ENCODE data around the gene PCDHA12.
"Not testable (repeated sequence)": the region's sequence is repeated elsewhere in the genome, so short reads cannot be mapped to it uniquely, and the experiment has no call there.

Gene PCDHA12

DNA sequence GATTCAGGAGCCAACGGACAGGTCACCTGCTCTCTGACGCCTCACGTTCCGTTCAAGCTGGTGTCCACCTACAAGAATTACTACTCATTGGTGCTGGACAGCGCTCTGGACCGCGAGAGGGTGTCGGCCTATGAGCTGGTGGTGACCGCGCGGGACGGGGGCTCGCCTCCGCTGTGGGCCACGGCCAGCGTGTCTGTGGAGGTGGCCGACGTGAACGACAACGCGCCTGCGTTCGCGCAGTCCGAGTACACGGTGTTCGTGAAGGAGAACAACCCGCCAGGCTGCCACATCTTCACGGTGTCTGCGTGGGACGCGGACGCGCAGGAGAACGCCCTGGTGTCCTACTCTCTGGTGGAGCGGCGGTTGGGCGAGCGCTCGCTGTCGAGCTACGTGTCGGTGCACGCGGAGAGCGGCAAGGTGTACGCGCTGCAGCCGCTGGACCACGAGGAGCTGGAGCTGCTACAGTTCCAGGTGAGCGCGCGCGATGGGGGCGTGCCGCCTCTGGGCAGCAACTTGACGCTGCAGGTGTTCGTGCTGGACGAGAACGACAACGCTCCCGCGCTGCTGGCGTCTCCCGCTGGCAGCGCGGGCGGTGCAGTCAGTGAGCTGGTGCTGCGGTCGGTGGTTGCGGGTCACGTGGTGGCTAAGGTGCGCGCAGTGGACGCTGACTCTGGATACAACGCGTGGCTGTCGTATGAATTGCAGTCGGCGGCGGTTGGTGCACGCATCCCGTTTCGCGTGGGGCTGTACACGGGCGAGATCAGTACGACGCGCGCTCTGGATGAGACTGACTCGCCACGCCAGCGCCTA lies 17.7 kb upstream of the PCDHA12 start:
- no peak for DNase-seq (ENCODE audit: extremely low read depth in 1 of 2, low read depth in 1 of 2)

DNA sequence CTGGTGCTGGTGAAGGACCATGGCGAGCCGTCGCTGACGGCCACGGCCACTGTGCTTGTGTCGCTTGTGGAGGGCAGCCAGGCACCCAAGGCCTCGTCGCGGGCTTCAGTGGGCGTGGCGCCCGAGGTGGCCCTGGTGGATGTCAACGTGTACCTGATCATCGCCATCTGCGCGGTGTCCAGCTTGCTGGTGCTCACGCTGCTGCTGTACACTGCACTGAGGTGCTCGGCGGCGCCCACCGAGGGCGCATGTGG lies 17.2 kb upstream of the PCDHA12 start:
- no peak for DNase-seq (ENCODE audit: extremely low read depth in 1 of 2, low read depth in 1 of 2)

DNA sequence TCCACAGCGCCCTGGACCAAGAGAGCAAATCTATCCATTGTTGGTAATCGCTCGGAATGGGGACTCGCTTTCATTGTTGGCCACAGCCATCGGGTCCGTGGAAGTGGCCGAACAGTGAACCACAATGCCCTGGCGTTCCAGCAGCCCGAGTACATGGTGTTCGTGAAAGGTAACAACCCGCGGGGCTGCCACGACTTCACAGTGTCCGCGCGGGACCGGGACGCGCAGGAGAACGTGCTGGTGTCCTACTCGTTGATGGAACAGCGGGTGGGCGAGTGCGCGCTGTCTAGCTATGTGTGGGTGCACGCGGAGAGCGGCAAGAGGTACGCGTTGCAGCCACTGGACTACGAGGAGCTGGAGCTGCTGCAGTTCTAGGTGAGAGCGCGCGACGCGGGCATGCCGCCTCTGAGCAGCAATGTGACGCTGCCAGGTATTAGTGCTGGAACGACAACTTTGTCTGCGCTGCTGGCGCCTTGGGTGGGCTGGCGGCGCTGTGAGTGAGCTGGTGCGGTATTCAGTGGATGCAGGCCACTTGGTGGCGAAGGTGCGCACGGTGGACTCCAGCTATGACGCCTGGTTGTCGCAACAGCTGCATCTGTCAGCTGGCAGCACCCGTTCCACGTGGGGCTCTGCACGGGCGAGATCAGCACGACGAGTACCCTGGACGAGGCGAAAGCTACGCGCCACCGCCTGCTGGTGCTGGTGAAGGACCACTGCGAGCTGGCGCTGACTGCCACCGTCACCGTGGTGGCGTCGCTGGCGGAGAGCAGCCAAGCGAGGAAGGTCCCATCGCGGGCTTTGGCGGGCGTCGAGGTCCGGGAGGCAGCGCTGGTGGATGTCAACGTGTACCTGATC lies 12.4 kb upstream of the PCDHA12 start:
- no peak for DNase-seq (ENCODE audit: extremely low read depth in 1 of 2, low read depth in 1 of 2)

DNA sequence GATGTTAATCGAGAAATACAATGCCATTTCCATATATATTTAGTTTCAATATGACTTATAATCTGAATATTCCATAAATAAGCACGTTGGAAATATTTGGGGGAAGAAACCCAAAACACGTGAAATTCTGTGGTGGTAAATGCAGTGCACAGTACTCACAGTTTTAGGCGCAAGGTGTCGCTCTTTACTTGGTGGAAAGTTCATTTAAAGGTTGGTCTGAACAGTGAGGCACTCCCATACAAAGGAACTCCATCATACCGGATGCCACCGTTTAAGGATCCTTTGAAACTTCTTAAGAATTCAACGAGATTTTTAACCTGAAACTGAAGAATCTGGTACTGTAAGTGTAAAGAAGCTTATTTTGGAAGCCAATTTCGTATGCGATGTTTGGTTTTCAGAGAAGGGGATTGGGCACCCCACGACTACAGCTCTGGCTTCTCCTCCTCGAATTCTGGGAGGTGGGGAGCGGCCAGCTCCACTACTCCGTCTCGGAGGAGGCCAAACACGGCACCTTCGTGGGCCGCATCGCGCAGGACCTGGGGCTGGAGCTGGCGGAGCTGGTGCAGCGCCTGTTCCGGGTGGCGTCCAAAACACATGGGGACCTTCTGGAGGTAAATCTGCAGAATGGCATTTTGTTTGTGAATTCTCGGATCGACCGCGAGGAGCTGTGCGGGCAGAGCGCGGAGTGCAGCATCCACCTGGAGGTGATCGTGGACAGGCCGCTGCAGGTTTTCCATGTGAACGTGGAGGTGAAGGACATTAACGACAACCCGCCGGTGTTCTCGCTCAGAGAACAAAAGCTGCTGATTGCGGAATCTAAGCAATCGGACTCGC lies 6.2 kb upstream of the PCDHA12 start, which contains the start of gene PCDHA11:
Gene PCDHA11, plus strand, starts transcription at position 237 of the 834 bp plus-strand sequence. Its CDS starts 147 bp downstream, at position 384.
- no peak for DNase-seq (ENCODE audit: extremely low read depth in 1 of 2, low read depth in 1 of 2)

DNA sequence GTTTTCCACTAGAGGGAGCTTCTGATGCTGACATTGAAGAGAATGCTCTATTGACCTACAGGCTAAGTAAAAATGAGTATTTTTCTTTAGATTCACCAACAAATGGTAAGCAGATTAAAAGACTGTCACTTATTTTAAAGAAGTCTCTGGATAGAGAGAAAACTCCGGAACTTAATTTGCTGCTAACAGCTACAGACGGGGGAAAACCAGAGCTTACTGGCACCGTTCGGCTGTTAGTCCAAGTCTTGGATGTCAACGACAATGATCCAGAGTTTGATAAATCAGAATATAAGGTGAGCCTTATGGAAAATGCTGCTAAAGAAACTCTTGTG lies 5.6 kb upstream of the PCDHA12 start:
- DNase-seq (ENCODE audit: extremely low read depth in 1 of 2, low read depth in 1 of 2): no peak

DNA sequence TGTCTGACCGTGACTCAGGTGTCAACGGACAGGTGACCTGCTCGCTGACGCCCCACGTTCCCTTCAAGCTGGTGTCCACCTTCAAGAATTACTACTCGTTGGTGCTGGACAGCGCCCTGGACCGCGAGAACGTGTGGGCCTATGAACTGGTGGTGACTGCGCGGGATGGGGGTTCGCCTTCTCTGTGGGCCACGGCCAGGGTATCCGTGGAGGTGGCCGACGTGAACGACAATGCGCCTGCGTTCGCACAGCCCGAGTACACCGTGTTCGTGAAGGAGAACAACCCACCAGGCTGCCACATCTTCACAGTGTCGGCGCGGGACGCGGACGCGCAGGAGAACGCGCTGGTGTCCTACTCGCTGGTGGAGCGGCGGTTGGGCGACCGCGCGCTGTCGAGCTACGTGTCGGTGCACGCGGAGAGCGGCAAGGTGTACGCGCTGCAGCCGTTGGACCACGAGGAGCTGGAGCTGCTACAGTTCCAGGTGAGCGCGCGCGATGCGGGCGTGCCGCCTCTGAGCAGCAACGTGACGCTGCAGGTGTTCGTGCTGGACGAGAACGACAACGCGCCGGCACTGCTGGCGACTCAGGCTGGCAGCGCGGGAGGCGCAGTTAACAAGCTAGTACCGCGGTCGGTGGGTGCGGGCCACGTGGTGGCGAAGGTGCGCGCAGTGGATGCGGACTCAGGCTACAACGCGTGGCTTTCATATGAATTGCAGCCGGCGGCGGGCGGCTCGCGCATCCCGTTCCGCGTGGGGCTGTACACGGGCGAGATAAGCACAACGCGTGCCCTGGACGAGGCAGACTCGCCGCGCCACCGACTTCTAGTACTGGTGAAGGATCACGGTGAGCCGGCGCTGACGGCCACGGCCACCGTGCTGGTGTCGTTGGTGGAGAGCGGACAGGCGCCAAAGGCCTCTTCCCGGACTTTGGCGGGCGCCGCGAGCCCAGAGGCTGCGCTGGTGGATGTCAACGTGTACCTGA lies 4.6 kb upstream of the PCDHA12 start:
- no peak for DNase-seq (ENCODE audit: extremely low read depth in 1 of 2, low read depth in 1 of 2)

DNA sequence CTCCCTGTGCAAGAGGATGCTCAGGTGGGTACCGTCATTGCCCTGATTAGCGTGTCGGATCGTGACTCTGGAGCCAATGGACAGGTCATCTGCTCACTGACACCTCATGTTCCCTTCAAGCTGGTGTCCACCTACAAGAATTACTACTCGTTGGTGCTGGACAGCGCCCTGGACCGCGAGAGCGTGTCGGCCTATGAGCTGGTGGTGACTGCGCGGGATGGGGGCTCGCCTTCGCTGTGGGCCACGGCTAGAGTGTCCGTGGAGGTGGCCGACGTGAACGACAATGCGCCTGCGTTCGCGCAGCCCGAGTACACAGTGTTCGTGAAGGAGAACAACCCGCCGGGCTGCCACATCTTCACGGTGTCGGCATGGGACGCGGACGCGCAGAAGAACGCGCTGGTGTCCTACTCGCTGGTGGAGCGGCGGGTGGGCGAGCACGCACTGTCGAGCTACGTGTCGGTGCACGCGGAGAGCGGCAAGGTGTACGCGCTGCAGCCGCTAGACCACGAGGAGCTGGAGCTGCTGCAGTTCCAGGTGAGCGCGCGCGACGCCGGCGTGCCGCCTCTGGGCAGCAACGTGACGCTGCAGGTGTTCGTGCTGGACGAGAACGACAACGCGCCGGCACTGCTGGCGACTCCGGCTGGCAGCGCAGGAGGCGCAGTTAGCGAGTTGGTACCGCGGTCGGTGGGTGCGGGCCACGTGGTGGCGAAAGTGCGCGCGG lies 1.6 kb downstream of the PCDHA12 start:
- DNase-seq (ENCODE audit: extremely low read depth in 1 of 2, low read depth in 1 of 2): not testable (repeated sequence)

DNA sequence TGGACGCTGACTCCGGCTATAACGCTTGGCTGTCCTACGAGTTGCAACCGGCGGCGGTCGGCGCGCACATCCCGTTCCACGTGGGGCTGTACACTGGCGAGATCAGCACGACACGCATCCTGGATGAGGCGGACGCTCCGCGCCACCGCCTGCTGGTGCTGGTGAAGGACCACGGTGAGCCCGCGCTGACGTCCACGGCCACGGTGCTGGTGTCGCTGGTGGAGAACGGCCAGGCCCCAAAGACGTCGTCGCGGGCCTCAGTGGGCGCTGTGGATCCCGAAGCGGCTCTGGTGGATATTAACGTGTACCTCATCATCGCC lies 2.1 kb downstream of the PCDHA12 start:
- DNase-seq (ENCODE audit: extremely low read depth in 1 of 2, low read depth in 1 of 2): no peak

DNA sequence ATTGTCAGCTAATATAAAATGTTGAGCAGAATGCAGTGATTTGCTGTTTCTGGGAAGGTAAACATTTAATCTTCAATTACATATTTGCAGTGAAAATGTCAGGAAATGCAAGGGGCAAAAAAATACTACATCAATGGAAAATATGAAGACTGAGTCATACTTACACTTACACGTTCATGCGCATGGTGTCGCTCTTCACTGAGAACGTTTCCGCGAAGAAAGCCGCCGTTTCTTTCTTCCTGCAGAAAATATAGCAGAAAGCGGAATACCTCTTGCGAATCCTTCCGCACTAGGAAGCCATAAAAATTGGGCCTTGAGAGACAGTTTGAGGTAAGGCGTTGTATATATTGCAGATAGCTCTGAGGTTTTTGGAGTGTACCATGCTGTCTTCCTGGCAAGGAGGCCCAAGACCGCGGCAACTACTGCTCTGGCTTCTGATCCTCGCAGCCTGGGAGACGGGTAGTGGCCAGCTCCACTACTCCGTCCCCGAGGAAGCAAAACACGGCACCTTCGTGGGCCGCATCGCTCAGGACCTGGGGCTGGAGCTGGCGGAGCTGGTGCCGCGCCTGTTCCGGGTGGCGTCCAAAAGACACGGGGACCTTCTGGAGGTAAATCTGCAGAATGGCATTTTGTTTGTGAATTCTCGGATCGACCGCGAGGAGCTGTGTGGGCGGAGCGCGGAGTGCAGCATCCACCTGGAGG lies 6.9 kb downstream of the PCDHA12 start, which contains the start of gene PCDHA13:
Gene PCDHA13, plus strand, starts transcription at position 236 of the 702 bp plus-strand sequence. Its CDS starts 145 bp downstream, at position 381.
- no peak for DNase-seq (ENCODE audit: extremely low read depth in 1 of 2, low read depth in 1 of 2)

DNA sequence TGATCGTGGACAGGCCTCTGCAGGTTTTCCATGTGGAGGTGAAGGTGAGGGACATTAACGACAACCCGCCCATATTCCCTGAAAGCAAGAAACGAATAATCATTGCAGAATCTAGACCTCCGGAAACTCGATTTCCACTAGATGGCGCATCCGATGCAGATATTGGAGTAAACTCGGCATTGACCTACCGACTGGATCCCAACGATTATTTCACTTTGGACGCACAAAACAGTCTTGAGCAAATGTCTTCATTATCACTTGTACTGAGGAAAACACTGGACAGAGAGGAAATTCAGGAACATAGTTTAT lies 7.4 kb downstream of the PCDHA12 start:
- no peak for DNase-seq (ENCODE audit: extremely low read depth in 1 of 2, low read depth in 1 of 2)

DNA sequence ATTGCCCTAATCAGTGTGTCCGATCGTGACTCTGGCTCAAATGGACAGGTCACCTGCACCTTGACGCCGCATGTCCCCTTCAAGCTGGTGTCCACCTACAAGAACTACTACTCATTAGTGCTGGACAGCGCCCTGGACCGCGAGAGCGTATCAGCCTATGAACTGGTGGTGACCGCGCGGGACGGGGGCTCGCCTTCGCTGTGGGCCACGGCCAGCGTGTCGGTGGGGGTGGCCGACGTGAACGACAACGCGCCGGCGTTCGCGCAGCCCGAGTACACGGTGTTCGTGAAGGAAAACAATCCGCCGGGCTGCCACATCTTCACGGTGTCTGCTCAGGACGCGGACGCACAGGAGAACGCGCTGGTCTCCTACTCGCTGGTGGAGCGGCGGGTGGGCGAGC lies 8.3 kb downstream of the PCDHA12 start:
- no peak for DNase-seq (ENCODE audit: extremely low read depth in 1 of 2, low read depth in 1 of 2)

DNA sequence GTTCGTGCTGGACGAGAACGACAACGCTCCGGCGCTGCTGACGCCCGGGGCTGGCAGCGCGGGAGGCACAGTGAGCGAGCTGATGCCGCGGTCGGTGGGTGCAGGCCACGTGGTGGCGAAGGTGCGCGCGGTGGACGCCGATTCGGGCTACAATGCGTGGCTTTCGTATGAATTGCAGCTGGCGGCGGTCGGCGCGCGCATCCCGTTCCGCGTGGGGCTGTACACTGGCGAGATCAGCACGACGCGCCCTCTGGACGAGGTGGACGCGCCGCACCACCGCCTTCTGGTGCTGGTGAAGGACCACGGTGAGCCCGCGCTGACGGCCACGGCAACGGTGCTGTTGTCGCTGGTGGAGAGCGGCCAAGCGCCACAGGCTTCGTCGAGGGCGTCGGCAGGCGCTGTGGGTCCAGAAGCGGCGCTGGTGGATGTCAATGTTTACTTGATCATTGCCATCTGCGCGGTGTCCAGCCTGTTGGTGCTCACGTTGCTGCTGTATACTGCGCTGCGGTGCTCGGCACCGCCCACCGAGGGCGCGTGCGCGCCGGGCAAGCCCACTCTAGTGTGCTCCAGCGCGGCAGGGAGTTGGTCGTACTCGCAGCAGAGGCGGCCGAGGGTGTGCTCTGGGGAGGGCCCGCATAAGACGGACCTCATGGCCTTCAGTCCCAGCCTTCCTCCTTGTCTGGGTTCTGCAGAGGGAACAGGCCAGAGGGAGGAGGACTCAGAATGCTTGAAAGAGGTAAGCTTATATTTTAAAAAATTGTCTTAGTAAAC lies 9.0 kb downstream of the PCDHA12 start:
- DNase-seq (ENCODE audit: extremely low read depth in 1 of 2, low read depth in 1 of 2): no peak

DNA sequence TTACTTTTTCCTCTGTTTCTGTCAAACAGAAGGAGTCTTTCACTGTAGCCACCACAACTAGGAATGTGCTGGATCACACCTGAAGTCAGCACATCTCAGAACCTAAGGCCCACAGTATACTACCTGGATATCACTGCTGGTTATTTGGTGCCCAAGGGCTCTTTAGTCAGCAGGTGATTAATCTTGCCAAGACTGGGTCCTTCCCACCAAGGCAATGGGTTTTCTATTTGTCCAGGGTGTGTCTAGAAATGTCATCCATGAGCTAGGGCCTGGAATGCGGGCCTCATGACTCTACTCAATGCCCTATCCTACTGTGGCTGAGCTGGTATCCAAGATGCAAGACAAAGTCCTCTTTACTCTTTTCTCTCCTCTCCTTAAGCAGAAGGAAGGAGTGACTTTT lies 41.2 kb downstream of the PCDHA12 start:
- no peak for DNase-seq (ENCODE audit: extremely low read depth in 1 of 2, low read depth in 1 of 2)

DNA sequence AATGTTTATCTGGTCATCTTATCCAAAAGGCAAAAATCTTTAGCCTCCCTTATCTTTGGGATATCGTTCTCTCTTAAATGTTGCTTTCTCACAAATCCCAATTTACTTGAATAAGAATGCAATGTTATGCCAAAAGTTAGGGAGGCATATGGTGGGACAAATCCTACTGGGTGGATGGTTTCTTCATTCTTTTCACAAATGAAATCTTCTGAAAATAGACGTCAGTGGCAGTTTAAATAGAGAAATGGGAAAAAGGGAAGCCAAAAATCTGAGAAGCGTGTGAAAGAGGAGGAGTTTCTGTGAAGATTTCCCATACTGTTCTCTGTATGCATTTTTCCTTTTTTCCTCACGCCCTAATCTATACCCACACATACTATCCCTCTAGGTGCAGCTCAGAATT lies 48.5 kb downstream of the PCDHA12 start:
- DNase-seq (ENCODE audit: extremely low read depth in 1 of 2, low read depth in 1 of 2): no peak

DNA sequence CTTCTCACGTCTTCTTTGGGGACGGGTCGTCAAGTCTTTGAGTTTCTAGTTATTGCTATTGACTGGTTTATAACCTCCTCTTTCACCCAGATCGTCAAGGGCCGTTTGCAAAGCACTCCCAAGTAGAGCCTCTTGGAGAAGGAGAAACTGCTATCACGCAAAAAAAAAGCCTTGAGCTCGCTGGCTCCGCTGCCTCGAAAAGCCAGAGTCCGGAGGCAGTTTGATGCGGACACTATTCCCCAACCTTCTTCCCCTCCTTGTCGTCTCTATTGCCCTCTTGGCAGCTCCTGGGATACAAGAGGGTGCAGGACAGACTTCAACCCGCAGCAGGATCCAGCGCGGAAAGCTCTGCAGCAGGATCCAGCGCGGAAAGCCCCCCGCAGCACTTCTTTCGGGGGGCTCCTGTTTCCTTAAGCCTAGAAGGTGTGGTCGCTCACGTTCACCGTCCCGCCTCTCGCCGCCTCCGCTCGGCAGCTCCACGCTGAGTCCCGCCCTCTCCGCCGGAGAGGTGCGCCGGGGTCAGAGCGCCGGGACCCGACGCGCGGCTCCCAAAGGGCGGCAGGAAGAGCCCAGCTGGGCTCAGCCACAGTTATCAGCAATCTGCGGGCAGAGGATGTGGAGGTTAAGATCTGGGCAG lies 50.8 kb downstream of the PCDHA12 start, which contains the start of gene PCDHAC1:
Gene PCDHAC1, plus strand, starts transcription at position 494 of the 637 bp plus-strand sequence. CDS start 594 bp downstream, outside the sequence.
- DNase-seq (ENCODE audit: extremely low read depth in 1 of 2, low read depth in 1 of 2): no peak

DNA sequence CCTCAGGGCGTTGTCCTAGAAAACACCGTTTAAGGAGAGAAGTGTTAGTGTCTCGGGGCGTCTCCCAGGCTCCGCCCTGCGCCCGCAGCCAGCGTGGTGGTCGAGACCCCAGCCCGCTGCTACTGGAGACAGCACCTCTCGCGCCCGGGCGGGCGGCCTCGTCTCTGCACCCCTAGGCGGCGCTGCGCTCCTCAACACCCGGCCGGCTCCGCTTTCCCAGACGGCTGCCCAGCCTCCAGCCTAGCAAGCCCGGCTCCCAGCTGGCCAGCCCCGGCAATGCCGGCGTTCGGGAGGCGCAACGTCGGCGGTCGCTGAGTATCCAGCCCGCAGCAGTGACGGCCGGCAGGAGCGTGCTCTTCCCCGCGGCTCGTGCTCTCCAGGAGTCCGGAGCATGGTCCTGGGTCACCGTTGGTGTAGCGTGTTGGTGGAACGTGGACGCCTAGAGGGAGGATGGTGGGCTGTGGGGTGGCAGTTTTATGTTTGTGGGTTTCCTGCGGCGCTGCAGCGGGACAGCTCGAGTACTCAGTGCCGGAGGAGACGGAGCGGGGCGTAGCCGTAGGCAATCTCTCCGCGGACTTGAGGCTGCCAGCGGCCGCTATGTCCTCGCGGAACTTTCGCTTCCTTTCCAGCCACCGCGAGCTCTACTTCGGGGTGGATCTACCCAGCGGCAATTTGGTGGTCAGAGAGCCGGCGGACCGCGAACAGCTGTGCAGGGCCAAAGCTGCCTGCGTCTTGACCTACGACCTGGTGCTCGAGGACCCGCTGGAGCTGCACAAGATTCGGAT lies 51.5 kb downstream of the PCDHA12 start:
- DNase-seq (ENCODE audit: extremely low read depth in 1 of 2, low read depth in 1 of 2): no peak

DNA sequence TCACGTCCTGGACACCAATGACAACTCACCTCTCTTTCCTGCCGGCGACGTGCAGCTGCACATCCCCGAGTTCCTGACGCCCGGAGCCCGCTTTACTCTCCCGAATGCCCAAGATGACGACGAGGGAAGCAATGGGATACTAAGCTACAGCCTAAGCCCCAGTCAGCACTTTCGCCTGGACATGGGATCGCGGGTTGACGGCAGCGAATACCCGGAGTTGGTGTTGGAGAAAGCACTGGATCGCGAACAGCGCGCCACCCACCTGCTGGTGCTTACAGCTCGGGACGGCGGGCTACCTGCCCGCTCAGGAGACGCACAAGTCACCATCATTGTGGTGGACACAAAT lies 52.1 kb downstream of the PCDHA12 start:
- DNase-seq (ENCODE audit: extremely low read depth in 1 of 2, low read depth in 1 of 2): no peak

All from stimulated activated CD8-positive, alpha-beta memory T cell treated with anti-CD3 and anti-CD28 coated beads, Interleukin-7, amount 100 ng/mL, for 48 hours (primary cell).